ENCODE measurements around the gene ZNF569.
"Not testable (repeated sequence)": the region's sequence is repeated elsewhere in the genome, so short reads cannot be mapped to it uniquely, and the experiment has no call there.

ZNF569 gene
- 11.5 to 18.3 reads per million in 2 experiments for total RNA-seq

GRCh38 chr19:37466798-37467607 lies at the start of gene ZNF569:
TSS of gene ZNF569 (minus strand) at chr19:37467444. CDS start at chr19:37444921, 22,523 bp downstream.
- DNase-seq (ENCODE audit: low read depth), result peak; percentile 87

GRCh38 chr19:37513397-37513796 lies 46.2 kb upstream of the ZNF569 start:
- no peak for DNase-seq (ENCODE audit: low read depth)

GRCh38 chr19:37511821-37512220 lies 44.6 kb upstream of the ZNF569 start:
- no peak for DNase-seq (ENCODE audit: low read depth)

DNA sequence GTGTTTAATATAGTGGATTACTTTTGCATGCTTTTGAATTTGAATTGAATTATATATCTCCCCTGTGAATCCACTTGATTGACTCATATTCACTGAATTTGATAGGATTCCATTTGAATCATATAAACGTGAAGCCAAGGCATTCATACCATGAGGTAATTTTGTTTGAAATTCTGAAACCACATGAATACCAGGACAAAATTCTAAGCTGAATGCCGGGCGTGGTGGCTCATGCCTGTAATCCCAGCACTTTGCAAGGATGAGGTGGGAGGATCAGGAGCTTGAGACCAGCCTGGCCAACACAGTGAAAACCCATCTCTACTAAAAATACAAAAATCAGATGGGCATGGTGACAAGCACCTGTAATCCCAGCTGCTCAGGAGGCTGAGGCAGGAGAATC lies 43.9 kb upstream of the ZNF569 start:
- no peak for DNase-seq (ENCODE audit: low read depth)

DNA sequence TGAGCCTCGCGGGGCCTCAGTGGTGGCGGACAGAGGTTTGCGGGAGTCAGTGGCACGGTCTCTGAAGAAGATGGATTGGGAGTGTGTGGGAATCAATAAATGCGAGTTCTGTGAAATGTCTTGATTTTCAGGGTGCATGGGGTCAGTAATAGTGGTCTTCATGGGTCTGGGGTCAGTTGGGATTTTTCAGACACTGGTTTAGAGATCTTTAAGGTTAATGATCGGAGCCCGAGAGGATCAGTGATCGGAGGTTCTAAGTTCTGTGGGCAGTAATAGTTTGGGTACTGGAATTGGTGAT lies 39.9 kb upstream of the ZNF569 start:
- no peak for DNase-seq (ENCODE audit: low read depth)

GRCh38 chr19:37506387-37507166 lies 39.3 kb upstream of the ZNF569 start, which contains the start of gene ZNF793:
TSS of gene ZNF793 (plus strand) at chr19:37506939. CDS start at chr19:37523440, 16,501 bp downstream.
- peak; percentile 68 for DNase-seq (ENCODE audit: low read depth)

- DNase-seq (ENCODE audit: low read depth), result no peak
Observed at GRCh38 chr19:37505958-37506386, 38.7 kb upstream of the ZNF569 start.

DNA sequence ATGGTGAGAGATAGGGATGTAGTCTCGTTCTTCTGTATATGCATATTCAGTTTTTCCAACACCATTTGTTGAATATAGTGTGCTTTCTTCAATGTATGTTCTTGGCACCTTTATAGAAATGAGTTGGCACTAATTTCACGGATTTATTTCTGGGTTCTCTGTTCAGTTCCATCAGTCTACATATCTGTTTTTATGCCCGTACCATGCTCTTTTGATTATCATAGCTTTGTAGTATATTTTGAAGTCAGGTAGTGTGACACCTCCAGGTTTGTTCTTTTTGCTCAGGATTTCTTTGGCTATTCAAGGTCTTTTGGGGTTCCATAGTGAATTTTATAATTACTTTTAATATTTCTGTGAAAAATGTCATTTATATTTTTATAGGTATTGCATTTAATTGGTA lies 25.0 kb upstream of the ZNF569 start:
- no peak for DNase-seq (ENCODE audit: low read depth)

DNA sequence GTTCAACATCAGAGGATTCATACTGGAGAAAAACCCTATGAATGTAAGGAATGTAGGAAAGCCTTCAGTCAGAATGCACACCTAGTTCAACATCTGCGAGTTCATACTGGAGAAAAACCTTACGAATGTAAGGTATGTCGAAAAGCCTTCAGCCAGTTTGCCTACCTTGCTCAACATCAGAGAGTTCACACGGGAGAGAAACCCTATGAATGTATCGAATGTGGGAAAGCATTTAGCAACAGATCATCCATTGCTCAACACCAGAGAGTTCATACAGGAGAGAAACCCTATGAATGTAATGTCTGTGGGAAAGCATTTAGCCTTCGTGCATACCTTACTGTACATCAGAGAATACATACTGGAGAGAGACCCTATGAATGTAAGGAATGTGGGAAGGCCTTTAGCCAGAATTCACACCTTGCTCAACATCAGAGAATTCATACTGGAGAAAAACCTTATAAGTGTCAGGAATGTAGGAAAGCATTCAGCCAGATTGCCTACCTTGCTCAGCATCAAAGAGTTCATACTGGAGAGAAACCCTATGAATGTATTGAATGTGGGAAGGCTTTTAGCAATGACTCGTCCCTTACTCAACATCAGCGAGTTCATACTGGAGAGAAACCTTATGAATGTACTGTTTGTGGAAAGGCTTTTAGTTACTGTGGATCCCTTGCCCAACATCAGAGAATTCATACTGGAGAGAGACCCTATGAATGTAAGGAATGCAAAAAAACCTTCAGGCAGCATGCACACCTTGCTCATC lies 17.3 kb upstream of the ZNF569 start:
- no peak for DNase-seq (ENCODE audit: low read depth)

- no peak for DNase-seq (ENCODE audit: low read depth)
Observed at GRCh38 chr19:37472165-37472564, 4.9 kb upstream of the ZNF569 start.

GRCh38 chr19:37470216-37470615 lies 3.0 kb upstream of the ZNF569 start:
- no peak for DNase-seq (ENCODE audit: low read depth)

GRCh38 chr19:37468961-37469777 lies 1.9 kb upstream of the ZNF569 start, which contains the start of gene ZNF570:
TSS of gene ZNF570 (plus strand) at chr19:37469356. CDS start at chr19:37470355, 999 bp downstream.
- DNase-seq (ENCODE audit: low read depth), result peak; percentile 81

- DNase-seq (ENCODE audit: low read depth), result no peak
Observed at GRCh38 chr19:37467608-37468090, 405 bp upstream of the ZNF569 start.

- DNase-seq (ENCODE audit: low read depth), result no peak
Observed at GRCh38 chr19:37466277-37466797, 907 bp downstream of the ZNF569 start.

DNA sequence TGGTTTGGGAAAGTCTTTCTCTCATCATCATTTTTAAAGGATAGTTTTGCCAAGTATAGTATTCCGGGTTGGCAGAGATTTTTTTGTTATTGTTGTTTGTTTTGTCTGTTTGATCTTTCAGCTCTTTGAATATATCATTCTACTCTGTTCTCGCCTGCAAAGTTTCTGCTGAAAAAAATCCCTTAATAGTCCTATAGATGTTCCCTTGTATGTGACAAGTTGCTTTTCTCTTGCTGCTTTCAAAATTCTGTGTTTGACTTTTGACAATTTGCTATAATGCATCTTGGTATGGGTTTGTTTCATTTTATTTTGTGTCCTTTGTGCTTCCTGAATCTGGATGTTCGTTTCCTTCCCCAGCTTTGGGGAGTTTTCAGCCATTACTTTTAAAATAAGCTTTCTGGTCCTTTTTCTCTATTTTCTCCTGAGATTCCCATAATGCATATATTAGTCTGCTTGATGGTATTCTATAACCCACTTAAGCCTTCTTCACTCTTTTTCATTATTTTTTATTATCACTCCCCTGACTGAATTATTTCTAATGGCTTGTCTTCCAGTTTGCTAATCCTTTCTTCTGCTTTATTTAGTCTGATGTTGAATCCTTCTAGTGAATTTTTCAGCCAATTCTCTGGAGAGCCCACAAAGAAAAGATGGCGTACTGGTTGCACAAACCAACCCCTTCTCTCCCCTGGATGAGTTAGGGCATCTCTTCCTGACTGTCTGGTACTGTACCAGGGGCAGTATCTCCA lies 14.6 kb downstream of the ZNF569 start:
- DNase-seq (ENCODE audit: low read depth), result no peak

- no peak for DNase-seq (ENCODE audit: low read depth)
Observed at GRCh38 chr19:37413313-37414084, 53.7 kb downstream of the ZNF569 start.

- DNase-seq (ENCODE audit: low read depth), result no peak
Observed at GRCh38 chr19:37412700-37413099, 54.5 kb downstream of the ZNF569 start.

GRCh38 chr19:37406140-37406846 lies 61.0 kb downstream of the ZNF569 start:
- DNase-seq (ENCODE audit: low read depth), result not testable (repeated sequence)

GRCh38 chr19:37403403-37403802 lies 63.8 kb downstream of the ZNF569 start:
- DNase-seq (ENCODE audit: low read depth), result no peak
